Measurements from ENCODE around the gene PTPN9. TPM values are rescaled to one million over a fixed set of nuclear protein-coding genes. Genes with fewer than 3 reads are reported as not detected.

The PTPN9 gene
- total RNA-seq, 1 donor from 2014 or later: 37.2 TPM

GRCh38 chr15:75431682-75432081 is 147.4 kb downstream of the PTPN9 start:
- H3K27me3 ChIP-seq (ENCODE audit: control insufficient read depth, insufficient read depth, low read length): no peaks in the 10 kb centered on the region
- H3K36me3 ChIP-seq (ENCODE audit: control insufficient read depth, insufficient read depth, low read length): peaks cover 1% of the 10 kb centered on the region
- DNase-seq (ENCODE audit: low read depth): no peak
- no peak for TF ChIP-seq CTCF (IDR thresholded peaks at IDR 0.05; ENCODE audit: insufficient read depth, low read length, poor library complexity, severe bottlenecking)
- H3K4me3 ChIP-seq (ENCODE audit: low read depth, low read length): no peak overlapping the region

GRCh38 chr15:75431270-75431669 is 147.8 kb downstream of the PTPN9 start:
- Histone ChIP-seq H3K4me3 (ENCODE audit: low read depth, low read length) (no peak overlapping the region), H3K36me3 (ENCODE audit: control insufficient read depth, insufficient read depth, low read length) (peaks cover 1% of the 10 kb centered on the region), H3K27me3 (ENCODE audit: control insufficient read depth, insufficient read depth, low read length) (no peaks in the 10 kb centered on the region)
- no peak for TF ChIP-seq CTCF (IDR thresholded peaks at IDR 0.05; ENCODE audit: insufficient read depth, low read length, poor library complexity, severe bottlenecking)
- DNase-seq (ENCODE audit: low read depth): no peak

- no peak for TF ChIP-seq CTCF (IDR thresholded peaks at IDR 0.05; ENCODE audit: insufficient read depth, low read length, poor library complexity, severe bottlenecking)
- H3K4me3 ChIP-seq (ENCODE audit: low read depth, low read length): no peak overlapping the region
- no peaks in the 10 kb centered on the region for H3K27me3 ChIP-seq (ENCODE audit: control insufficient read depth, insufficient read depth, low read length)
- DNase-seq (ENCODE audit: low read depth): no peak
- H3K36me3 ChIP-seq (ENCODE audit: control insufficient read depth, insufficient read depth, low read length): peaks cover 1% of the 10 kb centered on the region
Measured at GRCh38 chr15:75430259-75430658, 148.9 kb downstream of the PTPN9 start.

- DNase-seq (ENCODE audit: low read depth): no peak
- TF ChIP-seq CTCF (IDR thresholded peaks at IDR 0.05; ENCODE audit: insufficient read depth, low read length, poor library complexity, severe bottlenecking): no peak
- Histone ChIP-seq H3K27me3 (ENCODE audit: control insufficient read depth, insufficient read depth, low read length) (no peaks in the 10 kb centered on the region), H3K36me3 (ENCODE audit: control insufficient read depth, insufficient read depth, low read length) (peaks cover 1% of the 10 kb centered on the region), H3K4me3 (ENCODE audit: low read depth, low read length) (no peak overlapping the region)
Measured at GRCh38 chr15:75428152-75428551, 151.0 kb downstream of the PTPN9 start.

- no peak for DNase-seq (ENCODE audit: low read depth)
- no peak for TF ChIP-seq CTCF (IDR thresholded peaks at IDR 0.05; ENCODE audit: insufficient read depth, low read length, poor library complexity, severe bottlenecking)
- Histone ChIP-seq H3K36me3 (ENCODE audit: control insufficient read depth, insufficient read depth, low read length) (peaks cover 1% of the 10 kb centered on the region), H3K27me3 (ENCODE audit: control insufficient read depth, insufficient read depth, low read length) (no peaks in the 10 kb centered on the region), H3K4me3 (ENCODE audit: low read depth, low read length) (no peak overlapping the region)
Measured at GRCh38 chr15:75425966-75426500, 153.1 kb downstream of the PTPN9 start.

GRCh38 chr15:75422554-75422953 is 156.6 kb downstream of the PTPN9 start:
- no peaks in the 10 kb centered on the region for H3K27me3 ChIP-seq (ENCODE audit: control insufficient read depth, insufficient read depth, low read length)
- no peak for DNase-seq (ENCODE audit: low read depth)
- no peak for TF ChIP-seq CTCF (IDR thresholded peaks at IDR 0.05; ENCODE audit: insufficient read depth, low read length, poor library complexity, severe bottlenecking)
- H3K4me3 ChIP-seq (ENCODE audit: low read depth, low read length): no peak overlapping the region
- no peaks in the 10 kb centered on the region for H3K36me3 ChIP-seq (ENCODE audit: control insufficient read depth, insufficient read depth, low read length)
